ENCODE results near the gene UFD1.

Gene UFD1

DNA sequence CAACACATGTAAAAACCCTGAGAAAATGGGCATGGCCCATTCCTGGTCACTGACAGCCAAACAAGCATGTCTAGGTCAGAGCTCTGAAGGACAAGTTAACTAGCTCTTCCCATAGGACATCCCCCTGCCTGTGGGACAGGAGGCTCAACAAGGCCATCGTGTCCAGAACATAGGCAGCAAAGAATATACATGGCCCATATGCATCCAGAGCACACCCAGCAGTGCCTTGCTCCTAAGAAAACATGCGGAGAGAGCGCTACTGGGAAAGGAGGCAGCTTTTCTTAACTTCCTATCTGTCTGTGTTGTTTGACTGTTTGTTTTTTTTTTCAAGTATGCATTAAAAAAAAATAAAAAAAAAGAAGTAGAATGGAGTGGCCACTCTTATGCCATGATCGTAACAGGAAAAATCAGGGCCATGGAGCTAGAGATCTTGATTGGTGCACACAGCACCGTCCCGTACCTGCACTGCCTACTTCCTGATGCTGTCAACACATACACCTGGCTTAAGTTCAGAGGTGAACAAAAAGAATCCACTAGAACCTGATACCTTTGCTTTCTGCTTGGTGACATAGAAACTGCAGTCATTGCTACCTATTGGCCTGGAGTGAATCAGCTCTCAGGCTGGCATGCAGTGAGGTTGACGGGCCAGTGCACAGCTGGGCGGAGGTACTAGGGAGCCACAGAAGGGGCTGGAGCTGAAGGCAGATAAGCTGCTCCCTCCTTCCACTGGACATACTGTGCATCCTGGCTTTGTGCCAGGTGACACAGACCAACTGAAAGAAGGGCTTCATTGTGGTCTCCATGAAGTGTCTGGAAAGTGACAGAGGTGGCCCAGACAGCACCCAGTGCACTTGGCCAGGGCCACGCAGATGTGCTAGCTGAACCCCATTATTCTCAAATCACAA, 11.9 kb downstream of the UFD1 start:
- DNase-seq, result no peak

DNA sequence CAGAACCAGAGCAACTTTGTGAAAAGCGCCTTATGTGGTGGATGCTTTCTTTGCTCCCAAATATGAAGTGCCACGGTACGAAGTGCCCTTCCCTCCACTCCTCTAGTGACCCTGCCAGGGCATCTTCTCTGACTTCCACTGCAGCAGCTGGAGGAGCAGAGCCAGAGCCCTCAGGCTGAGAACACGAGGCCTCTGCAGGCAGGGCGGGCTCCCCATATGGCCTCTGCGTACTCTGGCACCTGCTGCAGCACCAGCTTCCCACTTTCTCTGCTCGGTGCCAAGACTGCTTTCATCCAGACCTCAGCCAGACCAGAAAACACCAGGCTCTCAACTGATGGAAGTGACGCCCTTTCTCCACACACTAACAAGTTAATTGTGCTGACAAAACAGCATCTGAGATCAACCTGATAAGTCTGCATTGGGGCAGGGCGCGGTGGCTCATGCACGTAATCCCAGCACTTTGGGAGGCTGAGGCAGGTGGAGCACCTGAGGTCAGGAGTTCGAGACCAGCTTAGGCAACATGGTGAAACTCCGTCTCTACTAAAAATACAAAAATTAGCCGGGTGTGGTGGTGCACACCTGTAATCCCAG, 12.8 kb downstream of the UFD1 start:
- no peak for DNase-seq

DNA sequence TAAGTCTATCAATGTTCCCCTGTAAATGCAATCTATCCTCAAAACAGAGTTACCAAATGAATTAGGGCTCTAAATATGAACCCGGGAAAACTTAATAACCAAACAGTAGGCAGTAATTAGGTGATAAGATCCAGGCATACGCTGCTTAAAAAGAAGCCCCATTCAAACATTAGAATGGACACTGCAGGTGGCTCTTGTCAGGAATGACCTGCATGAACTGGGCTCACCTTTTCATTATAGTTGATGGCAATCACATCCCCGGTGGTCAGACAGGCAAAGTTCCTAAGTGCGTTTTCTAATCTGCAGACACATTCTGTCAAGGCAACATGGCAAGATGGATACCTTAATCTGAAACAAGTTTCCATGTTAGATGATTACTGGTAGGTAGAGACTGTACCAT, 14.0 kb downstream of the UFD1 start:
- DNase-seq, result no peak

GRCh38 chr22:19464546-19464945, 14.4 kb downstream of the UFD1 start:
- DNase-seq, result no peak

GRCh38 chr22:19463491-19464469, 15.2 kb downstream of the UFD1 start:
- no peak for DNase-seq

GRCh38 chr22:19463008-19463407, 16.0 kb downstream of the UFD1 start:
- no peak for DNase-seq

- DNase-seq, result no peak
These were observed 17.5 kb downstream of the UFD1 start for GRCh38 chr22:19461506-19461905.

GRCh38 chr22:19460036-19460435, 19.0 kb downstream of the UFD1 start:
- DNase-seq, result no peak

DNA sequence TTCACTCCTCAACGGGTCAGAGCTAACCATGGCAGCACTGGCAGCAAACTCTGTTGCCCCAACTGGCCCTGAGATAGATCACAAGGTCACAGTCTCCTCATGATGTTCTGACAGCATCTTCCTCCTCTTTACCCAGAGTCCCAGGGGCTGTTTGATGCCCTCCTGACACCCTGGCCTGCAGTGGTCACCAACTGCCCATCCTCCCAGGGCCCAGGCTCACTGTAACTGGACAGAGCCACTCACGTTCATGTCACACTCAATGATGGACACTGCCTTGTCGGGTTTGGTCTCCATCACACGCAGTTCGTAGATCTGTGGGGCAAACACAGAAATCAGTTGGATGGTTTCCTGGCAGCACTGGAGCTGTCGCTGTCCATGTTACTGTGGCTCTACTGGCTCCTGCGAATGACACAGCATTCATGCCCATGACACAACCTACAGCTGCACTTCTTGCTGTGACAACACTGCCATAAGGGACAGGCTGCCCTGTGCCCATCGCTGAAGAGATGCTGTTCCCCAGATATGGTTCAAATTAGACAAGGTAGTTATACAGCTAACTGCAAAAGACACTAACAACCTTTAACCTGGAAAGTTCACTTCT, 21.1 kb downstream of the UFD1 start:
- no peak for DNase-seq

GRCh38 chr22:19456541-19456940, 22.5 kb downstream of the UFD1 start:
- DNase-seq, result no peak

DNA sequence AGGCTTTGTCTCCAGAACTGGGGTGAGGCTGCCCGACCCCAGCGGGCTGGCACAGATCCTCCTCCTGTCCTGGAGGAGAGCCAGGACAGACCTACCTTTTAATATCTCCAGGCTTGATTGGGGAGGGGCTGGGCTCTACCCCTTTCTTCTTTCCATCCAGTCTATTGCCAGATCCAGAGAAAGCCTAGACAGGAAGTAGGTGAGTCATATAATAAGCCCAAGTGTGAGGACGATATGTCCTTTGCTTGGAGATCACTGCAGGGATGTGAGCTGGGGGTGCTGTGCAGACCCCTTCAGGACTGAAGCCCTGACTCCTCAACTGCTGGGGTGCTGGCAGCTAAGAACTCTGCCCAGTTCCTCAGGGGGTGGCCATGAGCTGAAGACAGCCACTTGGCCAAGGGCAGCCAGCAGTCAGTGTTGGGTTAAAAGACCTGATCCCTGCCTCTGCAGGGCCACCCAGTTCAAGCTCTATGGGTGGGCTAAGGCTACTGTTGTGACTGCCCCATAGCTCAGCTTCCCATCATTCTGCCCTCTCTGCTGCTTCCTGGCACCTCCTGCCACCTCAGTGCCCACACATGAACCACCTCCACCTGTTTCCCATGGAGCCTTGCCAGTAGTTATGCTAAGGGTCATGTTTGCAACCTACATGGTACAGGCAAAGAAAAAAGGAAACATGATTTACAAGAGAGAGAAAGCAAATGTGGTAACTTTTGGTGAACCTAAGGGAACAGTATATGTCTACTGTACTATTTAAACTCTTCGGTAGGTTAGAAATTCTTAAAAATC, 23.2 kb downstream of the UFD1 start:
- no peak for DNase-seq

DNA sequence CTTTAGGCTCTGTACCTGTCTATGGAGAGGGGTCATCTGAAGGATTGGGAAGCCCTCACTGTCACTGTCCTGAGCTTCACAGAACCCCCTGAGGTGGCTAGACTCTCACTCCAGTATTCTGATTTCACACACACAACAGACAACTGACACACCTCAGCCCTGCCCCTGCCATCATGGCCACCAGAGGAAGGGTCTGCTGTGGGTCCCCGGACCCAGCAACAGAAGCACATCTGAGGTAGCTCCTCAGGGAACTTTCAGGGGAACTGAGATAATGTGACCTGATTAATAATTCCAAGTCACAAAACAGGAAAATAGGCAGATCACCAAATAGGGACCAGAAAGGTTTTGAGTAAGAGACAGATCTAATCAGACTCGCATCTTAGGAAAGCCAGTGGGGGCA, 24.0 kb downstream of the UFD1 start:
- DNase-seq, result no peak

- DNase-seq, result no peak
These were observed 24.8 kb downstream of the UFD1 start for GRCh38 chr22:19454156-19454555.

GRCh38 chr22:19453718-19454117, 25.3 kb downstream of the UFD1 start:
- DNase-seq, result no peak

DNA sequence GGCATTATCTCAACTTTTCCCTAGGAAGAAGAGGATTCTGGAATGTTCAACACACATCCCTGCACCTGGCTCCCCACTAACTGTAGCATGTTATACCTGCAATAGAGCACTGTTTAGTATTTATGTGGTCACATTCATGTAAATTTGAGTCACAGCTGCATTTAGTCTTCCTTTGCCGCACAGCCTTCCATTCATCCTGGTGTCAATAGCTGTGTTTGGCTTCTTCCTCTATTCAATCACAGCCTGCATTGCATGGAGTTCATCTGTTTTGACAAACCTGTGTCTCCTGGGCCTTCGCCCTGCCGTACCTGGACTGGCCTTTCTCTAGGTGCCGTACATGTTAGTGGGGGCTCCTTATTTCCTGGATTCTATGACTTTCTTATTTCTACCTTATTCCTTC, 27.4 kb downstream of the UFD1 start:
- no peak for DNase-seq

DNA sequence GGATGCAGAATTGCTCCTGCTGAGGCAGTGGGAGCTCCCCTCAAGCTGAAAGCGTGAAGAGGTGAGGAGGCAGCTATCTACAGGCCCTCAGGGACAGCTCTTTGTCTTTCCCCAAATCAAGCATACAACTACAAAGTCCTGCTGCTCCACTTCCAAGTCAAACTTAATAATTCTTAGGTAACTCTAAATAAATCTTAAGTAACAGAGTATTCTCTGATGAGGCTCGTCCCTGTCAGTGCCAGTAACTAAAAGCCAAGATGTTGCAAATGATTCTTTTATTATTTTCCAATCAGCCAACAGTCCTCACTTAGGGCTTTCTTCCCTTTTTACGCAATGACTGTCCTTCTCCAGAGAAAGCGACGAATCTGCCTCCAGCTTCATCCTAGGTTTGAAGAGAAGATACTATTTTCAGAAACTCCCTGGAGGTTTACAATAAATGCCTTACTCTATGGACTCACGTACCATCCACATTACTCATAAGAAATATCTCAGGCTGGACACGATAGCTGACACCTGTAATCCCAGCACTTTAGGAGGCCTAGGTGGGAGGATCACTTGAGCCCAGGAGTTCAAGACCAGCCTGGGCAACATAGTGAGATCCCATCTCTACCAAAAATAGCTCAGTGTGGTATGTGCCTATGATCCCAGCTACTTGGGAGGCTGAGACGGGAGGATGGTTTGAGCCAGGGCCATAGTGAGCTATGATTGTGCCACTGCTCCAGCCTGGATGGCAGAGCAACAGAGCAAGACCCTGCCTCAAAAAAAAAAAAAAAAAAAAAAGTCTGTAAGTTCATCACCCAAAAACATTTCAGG, 28.4 kb downstream of the UFD1 start:
- DNase-seq, result no peak

DNA sequence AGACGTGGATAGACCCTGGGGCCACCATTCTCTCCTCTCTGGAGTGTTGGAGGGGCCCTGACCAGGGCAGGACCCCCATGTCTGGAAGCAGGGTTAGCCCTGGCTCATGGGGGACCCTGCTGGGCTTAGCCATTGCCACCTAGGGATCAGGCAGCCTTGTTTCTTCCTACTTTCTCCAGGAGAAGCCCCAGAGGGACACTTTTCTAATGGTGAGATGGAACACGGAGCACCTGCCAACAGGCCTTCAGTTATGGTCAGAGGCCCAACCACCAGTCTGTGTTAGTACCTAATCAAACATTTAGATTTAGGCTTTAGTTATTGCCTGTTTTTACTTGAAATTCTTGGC, 29.6 kb downstream of the UFD1 start:
- no peak for DNase-seq

DNA sequence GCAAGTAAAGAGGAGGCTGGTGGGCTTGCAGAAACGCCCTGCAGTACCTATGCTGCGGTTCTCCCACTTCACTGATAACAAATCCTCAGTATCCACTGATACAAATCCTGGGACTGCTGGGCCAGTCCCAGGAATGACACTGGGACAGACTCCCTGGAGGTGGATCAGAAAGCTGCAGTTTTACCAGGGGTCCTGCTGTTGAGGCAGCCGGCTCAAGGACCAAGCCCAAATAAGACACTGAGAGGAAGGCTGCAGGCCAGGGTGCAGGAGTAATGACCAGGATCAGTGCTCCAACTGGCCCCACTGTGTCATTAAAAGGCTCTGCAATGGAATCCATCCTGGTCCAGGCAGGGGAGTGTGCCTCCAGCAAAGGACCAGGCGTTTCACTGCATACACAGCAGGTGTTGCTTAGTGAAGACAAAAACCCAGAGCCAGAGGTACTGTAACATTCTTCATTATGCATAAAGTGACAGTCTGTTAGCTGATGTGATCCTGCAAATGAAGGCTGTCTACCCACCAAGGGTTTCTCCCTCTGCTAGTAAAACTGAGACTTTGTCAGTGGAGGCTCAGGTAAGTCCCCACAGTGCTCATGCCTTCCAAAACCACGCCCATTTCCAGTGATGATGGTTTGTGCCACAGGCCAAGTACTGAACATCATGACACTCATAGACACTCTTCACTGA, 30.1 kb downstream of the UFD1 start:
- no peak for DNase-seq

GRCh38 chr22:19448076-19448607, 30.9 kb downstream of the UFD1 start:
- DNase-seq, result peak; percentile 5

GRCh38 chr22:19447330-19448075, 31.5 kb downstream of the UFD1 start, which contains the start of gene C22orf39:
C22orf39 (minus strand) TSS chr22:19447711; CDS start chr22:19447688, 23 bp downstream.
- DNase-seq, result peak; percentile 83
